Esophagus muscularis mucosa (tissue), 4 donors: Measurements from ENCODE around the gene GPR17.

Experiments used
- CTCF ChIP-seq, 3 experiments: fragments of 200-600 bp in 2 of 3; fragments of 450-650 bp in 1 of 3; sonication (generic) in 2 of 3; IDR thresholded peaks; one replicate each; pipeline ENCODE4 v1.5.1; 2017 to 2019; ENCODE audit warnings: antibody characterized with exemption in 3 of 3, mild to moderate bottlenecking in 2 of 3, moderate library complexity in 1 of 3
- EP300 ChIP-seq: sonication (generic); formaldehyde crosslinking; IDR thresholded peaks from one replicate; pipeline ENCODE4 v1.6.1; 2017; ENCODE audit warnings: antibody characterized with exemption
- POLR2A ChIP-seq: fragments of 450-650 bp; IDR thresholded peaks from one replicate; pipeline ENCODE4 v1.6.1; 2017; ENCODE audit warnings: antibody characterized with exemption, moderate library complexity, mild to moderate bottlenecking, low read depth
- POLR2AphosphoS5 ChIP-seq, 2 donors: sonication (generic); formaldehyde crosslinking; IDR thresholded peaks; one replicate each; pipeline ENCODE4 v1.6.1; 2017; ENCODE audit warnings: antibody characterized with exemption in 2 of 2

- TF ChIP-seq POLR2A (no peak), CTCF (IDR thresholded peaks at IDR 0.05) (no peak), EP300 (no peak), POLR2AphosphoS5 (IDR thresholded peaks at IDR 0.05) (no peak)
Measured at GRCh38 chr2:127665267-127665893, 19.4 kb downstream of the GPR17 start.
